Measurements from ENCODE around the gene SPATA9.
A peak's percentile ranks its signal among the peaks of the same experiment; 100 is the strongest.
"Not testable (repeated sequence)": the region's sequence is repeated elsewhere in the genome, so short reads cannot be mapped to it uniquely, and the experiment has no call there.

The SPATA9 gene

GRCh38 chr5:95672641-95673040, 10.2 kb downstream of the SPATA9 start:
- DNase-seq: no peak

GRCh38 chr5:95671826-95672225, 11.0 kb downstream of the SPATA9 start:
- DNase-seq: no peak

- DNase-seq: no peak
These were observed 12.2 kb downstream of the SPATA9 start for GRCh38 chr5:95670568-95670967.

- no peak for DNase-seq
These were observed 12.8 kb downstream of the SPATA9 start for GRCh38 chr5:95669985-95670384.

- no peak for DNase-seq
These were observed 13.3 kb downstream of the SPATA9 start for GRCh38 chr5:95669540-95669939.

GRCh38 chr5:95668728-95669127, 14.1 kb downstream of the SPATA9 start:
- no peak for DNase-seq

GRCh38 chr5:95668216-95668615, 14.6 kb downstream of the SPATA9 start:
- no peak for DNase-seq

GRCh38 chr5:95667678-95668077, 15.1 kb downstream of the SPATA9 start:
- DNase-seq: no peak

- DNase-seq: no peak
These were observed 15.7 kb downstream of the SPATA9 start for GRCh38 chr5:95667061-95667618.

- peak; percentile 49 for DNase-seq
These were observed 18.5 kb downstream of the SPATA9 start for GRCh38 chr5:95664204-95664786.

GRCh38 chr5:95662946-95663345, 19.8 kb downstream of the SPATA9 start:
- no peak for DNase-seq

GRCh38 chr5:95660060-95660459, 22.7 kb downstream of the SPATA9 start:
- no peak for DNase-seq

GRCh38 chr5:95655575-95655974, 27.2 kb downstream of the SPATA9 start:
- no peak for DNase-seq

- DNase-seq: no peak
These were observed 28.6 kb downstream of the SPATA9 start for GRCh38 chr5:95654196-95654595.

GRCh38 chr5:95652849-95653248, 29.9 kb downstream of the SPATA9 start:
- no peak for DNase-seq

GRCh38 chr5:95649842-95650620, 32.8 kb downstream of the SPATA9 start:
- DNase-seq: no peak

GRCh38 chr5:95649274-95649673, 33.5 kb downstream of the SPATA9 start:
- no peak for DNase-seq

- DNase-seq: peak; percentile 16
These were observed 34.6 kb downstream of the SPATA9 start for GRCh38 chr5:95647886-95648860.

- peak; percentile 89 for DNase-seq
These were observed 36.0 kb downstream of the SPATA9 start, which contains the start of gene RFESD for GRCh38 chr5:95646569-95647431. Gene RFESD (plus strand): TSS chr5:95646777. CDS start chr5:95652272, 5,495 bp downstream.

- DNase-seq: not testable (repeated sequence)
These were observed 36.6 kb downstream of the SPATA9 start for GRCh38 chr5:95646226-95646568.

- DNase-seq: peak; percentile 70
These were observed 38.3 kb downstream of the SPATA9 start for GRCh38 chr5:95644351-95645042.

Measured in CD4-positive, alpha-beta T cell treated with Interleukin-4 for 4 hours (primary cell).